ACHN (cell line): ENCODE measurements around the gene NEMP1.
"Not testable (repeated sequence)": the region's sequence is repeated elsewhere in the genome, so short reads cannot be mapped to it uniquely, and the experiment has no call there.

Experiments
- DNase-seq: peaks from one replicate; pipeline ENCODE4 v3.0.0-alpha.2; 2015
- in situ Hi-C: cut with HindIII; loops from 2 replicates; pipeline ENCODE4 v1.10.0; 2017; ENCODE audit warnings: low sequenced_read_pairs, low pct_ligation_motif_present, low pct_unique_long_range_greater_than_20kb

Gene NEMP1, protein sequence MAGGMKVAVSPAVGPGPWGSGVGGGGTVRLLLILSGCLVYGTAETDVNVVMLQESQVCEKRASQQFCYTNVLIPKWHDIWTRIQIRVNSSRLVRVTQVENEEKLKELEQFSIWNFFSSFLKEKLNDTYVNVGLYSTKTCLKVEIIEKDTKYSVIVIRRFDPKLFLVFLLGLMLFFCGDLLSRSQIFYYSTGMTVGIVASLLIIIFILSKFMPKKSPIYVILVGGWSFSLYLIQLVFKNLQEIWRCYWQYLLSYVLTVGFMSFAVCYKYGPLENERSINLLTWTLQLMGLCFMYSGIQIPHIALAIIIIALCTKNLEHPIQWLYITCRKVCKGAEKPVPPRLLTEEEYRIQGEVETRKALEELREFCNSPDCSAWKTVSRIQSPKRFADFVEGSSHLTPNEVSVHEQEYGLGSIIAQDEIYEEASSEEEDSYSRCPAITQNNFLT

GRCh38 chr12:57078519-57079404 is at the start of gene NEMP1:
TSS of gene NEMP1 (minus strand) at chr12:57078791. CDS start at chr12:57078745, 46 bp downstream.
- in situ Hi-C loops = no loop called here
- peak; percentile 100 for DNase-seq

DNA sequence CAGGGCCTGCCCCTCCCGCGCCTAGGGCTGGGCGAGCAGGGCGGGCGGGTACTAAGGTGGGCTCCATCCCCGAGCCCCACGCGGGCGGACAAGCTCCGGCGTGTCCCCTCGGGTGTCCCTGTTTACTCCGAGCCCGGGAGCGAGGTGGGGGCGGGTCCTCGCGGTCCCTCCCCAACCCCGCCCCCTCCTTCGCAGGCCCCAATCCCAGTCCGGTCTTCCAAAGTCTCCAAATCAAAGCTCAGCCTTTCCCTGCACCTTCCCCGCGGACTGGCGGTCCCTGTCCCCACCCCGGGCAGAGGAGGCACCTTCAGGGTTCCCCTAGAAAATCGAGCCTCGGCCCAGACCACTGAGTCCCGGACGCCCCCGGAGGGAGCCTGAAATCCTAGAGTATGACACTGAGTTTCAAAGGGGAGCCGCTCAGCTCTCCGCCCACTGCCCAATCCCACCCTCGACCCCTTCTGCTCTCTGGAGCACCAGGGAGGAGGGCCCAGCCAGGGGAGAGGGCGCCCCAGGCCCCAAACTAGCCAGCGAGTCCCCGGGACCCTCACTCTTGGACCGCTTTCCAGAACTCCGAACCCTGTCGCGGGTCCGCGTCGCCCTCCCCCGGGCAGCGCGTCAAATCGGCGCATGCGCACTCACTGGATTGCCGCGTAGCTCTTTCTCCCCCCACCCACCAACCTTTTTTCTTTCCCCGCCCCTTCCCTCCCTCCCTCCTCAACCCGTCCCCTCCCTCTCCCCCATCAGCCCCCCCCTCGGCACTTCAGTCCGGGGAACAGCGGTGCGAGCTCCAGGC is 49.3 kb upstream of the NEMP1 start, which contains the start of gene LRP1:
Gene LRP1 (plus strand): TSS at position 758 of the 793 bp plus-strand sequence. CDS start 482 bp downstream, outside the sequence.
- peak; percentile 88 for DNase-seq
- in situ Hi-C loops = no loop called here

GRCh38 chr12:57127101-57127725 is 48.6 kb upstream of the NEMP1 start:
- in situ Hi-C loops = no loop called here
- peak; percentile 69 for DNase-seq

DNA sequence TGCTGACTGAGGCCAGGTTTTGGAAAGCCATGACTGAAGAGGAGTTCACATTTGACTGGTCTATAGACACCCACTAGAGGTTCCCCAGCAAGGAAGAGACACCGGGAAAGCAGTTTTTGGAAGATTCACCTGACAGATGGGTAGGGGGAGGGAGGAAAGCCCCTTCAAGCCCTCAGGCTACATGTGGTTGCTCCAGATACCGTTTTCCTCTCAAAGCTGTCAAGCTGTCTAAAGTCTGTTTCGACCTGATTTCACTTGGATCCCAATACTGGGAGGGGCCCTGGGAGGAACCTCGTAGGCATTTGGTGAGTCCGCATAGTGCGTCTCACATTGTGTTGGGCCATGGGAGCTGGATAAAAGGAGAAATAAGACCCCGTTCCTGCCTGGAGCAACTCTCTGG is 48.0 kb upstream of the NEMP1 start:
- DNase-seq = no peak
- in situ Hi-C loops = no loop called here

DNA sequence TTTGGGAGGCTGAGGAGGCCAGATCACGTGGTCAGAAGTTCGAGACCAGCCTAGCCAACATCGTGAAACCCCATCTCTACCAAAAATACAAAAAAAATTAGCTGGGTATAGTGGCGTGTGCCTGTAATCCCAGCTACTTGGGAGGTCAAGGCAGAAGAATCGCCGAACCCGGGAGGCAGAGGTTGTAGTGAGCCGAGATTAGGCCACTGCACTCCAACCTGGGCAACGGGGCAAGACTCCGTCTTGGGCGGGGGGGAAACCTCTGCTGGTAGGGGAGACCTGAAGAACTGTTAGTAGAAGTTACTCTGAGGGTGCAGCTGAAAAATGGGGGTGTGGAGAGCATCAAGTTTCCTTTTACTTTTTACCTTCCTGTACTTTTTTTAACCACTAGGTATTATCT is 47.5 kb upstream of the NEMP1 start:
- in situ Hi-C loops = no loop called here
- DNase-seq = no peak

GRCh38 chr12:57124261-57124877 is 45.8 kb upstream of the NEMP1 start:
- peak; percentile 86 for DNase-seq
- in situ Hi-C loops = loop anchor here (5.0 kb wide), 1 partner anchor 48 kb away; no protein-coding TSS in a partner anchor

GRCh38 chr12:57123813-57124212 is 45.2 kb upstream of the NEMP1 start:
- in situ Hi-C loops = loop anchor here (5.0 kb wide), 1 partner anchor 48 kb away; no protein-coding TSS in a partner anchor
- DNase-seq = no peak

DNA sequence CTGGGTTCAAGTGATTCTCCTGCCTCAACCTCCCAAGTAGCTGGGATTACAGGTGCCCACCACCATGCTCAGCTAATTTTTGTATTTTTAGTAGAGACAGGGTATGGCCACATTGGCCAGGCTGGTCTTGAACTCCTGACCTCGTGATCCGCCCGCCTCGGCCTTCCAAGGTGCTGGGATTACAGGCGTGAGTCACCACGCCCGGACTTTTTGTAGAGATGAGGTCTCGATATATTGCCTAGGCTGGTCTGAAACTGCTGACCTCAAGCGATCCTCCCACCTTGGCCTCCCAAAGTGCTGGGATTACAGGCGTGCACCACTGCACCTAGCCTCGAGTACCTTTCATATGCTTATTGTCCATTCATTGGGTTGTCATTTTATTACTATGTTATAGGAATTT is 42.1 kb upstream of the NEMP1 start:
- in situ Hi-C loops = loop anchor here (5.0 kb wide), 1 partner anchor 52 kb away; no protein-coding TSS in a partner anchor
- not testable (repeated sequence) for DNase-seq

GRCh38 chr12:57119294-57120085 is 40.9 kb upstream of the NEMP1 start:
- in situ Hi-C loops = loop anchor here (5.0 kb wide), 1 partner anchor 53 kb away; no protein-coding TSS in a partner anchor

DNA sequence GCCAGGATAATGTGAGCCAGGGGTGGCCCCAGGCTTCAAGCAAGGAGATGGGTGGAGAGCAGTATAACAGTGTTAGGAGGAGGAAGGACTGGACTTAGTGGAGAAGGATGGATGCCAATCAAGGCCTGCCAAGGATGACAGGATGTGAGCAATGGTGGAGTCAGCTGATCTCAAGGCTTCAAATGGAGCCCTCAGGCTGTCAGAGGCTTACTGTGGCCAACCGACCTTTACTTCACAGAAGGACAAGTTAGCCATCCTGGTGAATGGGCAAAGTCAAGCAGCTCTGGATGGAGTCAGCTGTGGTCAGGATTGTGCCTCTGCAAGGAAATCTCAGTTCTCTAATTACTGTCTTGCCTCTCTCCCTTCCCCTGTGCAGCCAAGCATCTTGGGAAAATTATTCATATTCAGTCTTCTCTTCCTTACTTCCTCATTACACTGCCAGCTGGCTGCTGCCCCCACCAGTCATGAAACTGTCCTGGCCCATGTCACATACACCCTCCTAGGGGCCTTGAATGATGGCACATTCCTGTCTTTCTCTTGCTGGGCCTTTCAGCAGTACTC is 40.2 kb upstream of the NEMP1 start:
- DNase-seq = peak; percentile 21
- in situ Hi-C loops = no loop called here

More at GRCh38 chr12:57119294-57120085, 40.9 kb upstream of the NEMP1 start:
- DNase-seq = no peak

DNA sequence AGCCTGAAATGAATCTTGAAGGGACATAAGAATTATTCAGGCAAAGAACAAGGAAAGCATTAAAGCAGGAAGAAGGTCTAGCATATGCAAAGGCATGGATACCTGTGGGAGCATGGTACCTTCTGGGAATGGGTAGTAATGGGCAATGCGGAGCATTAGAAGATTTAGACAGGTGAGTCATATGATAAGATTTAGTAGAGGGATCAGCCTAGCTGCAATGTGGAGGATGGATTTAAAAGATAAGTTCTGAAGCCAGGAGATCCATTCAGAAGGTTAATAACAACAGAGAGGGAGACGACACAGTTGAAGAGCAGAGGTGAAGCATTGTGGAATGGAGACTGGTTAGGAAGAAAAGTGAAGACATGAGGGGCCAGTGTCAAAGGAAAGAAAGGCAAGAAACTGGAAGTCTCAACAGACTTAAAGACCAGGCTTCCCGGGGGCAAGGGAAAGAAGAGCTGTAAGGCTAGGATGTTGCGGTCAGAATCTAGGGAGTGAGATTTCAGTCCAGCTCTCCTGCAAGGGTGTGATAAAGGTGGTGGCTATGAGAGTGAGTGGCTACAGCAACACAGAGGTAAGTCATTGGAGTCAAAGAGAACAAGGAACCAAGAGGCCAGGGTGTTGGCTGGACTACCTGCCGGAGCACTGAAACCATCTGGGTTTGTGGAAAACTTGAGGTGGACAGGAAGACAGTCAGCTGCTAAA is 38.1 kb upstream of the NEMP1 start:
- in situ Hi-C loops = no loop called here
- no peak for DNase-seq

DNA sequence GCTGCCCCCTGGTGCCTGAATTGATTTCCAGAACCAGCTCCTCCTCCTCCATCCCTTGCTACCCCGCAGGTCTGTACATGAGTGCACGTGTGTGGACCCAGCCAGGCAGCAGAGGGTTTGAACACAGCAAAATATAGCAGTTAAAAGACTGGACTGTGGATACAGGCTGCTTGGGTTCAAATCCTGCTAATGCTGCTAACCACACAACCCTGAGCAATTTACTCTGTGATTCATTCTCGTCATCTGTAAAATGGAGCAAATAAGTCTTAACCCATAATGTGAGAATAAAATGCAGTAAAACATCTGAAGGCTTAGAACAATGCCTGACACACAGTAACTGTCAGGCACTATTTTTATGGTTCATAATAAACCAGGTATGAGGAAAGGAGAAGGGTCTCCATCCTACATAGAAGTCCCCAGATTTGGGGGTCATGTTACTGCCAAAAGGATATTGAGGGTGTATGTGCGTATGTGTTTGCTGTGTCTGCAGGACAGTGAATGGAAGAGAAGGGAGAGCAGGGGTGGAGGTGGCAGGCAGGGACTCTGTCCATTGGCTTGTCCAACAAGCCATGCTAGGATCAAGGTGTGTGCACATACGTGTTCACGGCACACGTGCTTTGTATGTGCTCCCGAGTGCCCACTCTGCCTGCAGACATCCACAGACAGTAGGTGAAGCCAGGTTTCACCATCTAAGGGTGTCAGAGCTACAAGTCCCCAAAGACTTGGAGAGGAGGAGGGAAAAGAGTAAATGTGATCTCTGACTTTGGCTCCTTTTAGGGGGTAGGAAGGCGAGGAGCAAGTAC is 34.1 kb upstream of the NEMP1 start:
- in situ Hi-C loops = no loop called here

DNA sequence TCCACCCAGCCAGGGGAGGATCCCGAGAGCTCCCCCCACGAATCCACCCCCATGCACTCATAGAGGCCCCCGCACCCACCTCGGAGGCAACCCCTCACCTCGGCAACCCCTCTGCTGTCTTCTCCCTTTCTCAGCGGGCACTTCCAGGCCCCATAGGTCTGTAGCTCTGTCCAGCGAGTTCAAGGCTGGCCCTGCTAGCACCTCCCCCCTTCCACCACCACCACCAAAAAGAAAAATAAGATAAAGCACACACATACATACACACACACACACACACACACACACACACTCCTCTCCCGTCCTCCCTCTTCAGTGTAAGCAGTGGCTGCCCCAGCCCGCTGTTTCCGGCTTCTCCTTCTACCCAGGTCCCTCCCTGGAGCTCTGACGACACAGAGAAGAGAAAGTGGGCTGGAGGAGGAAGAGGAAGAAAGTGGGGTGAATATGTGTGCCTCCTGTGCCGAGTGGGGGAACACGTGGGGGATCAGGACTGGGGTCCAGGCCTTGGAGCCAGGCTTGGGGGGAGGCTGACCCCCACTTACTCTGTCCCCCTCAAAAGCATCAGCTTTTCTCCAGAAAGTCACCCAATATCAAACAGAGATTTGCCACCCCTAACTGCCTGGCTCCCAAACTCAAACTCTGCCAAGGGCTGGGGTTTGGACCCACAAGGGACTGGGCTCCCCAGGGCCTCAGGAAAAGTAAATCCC is 32.6 kb upstream of the NEMP1 start, which contains the start of gene STAT6:
Gene STAT6 (minus strand): TSS at position 332 of the 704 bp plus-strand sequence. CDS start 3,084 bp downstream, outside the sequence.
- DNase-seq = peak; percentile 91
- in situ Hi-C loops = no loop called here

More for the DNA sequence above, 34.1 kb upstream of the NEMP1 start:
- DNase-seq = no peak
